ENCODE measurements around the gene ATP6V1G2. TPM values are rescaled to one million over a fixed set of nuclear protein-coding genes. Genes with fewer than 3 reads are reported as not detected.

ATP6V1G2 gene
- polyA plus RNA-seq, 12 donors: 3.3 to 6.6 (median 4.1) TPM; not detected in 2

Other genes with a start within 250 kb of the ATP6V1G2 start
- gene HLA-B, start 189.4 kb downstream of the ATP6V1G2 start, polyA plus RNA-seq (ENCODE audit: insufficient read length in 12 of 12): 100 to 1,000 TPM in 11 of 12 donors, not detected in 1; 106 to 262 (median 145) TPM
- 10 to 100 TPM in 2 of 12 donors, 1 to 10 TPM in 9, not detected in 1; 2.8 to 12.5 (median 7.0) TPM for gene MICA, start 143.0 kb downstream of the ATP6V1G2 start, polyA plus RNA-seq (ENCODE audit: insufficient read length in 12 of 12)
- 1 to 10 TPM in 2 of 12 donors, under 1 TPM in 8, not detected in 2; 0.37 to 1.9 (median 0.78) TPM for gene MICB, start 48.5 kb downstream of the ATP6V1G2 start, polyA plus RNA-seq (ENCODE audit: insufficient read length in 12 of 12)
- gene MCCD1, start 17.6 kb downstream of the ATP6V1G2 start, polyA plus RNA-seq (ENCODE audit: insufficient read length in 12 of 12): not detected
- 100 to 1,000 TPM in 11 of 12 donors, not detected in 1; 312 to 457 (median 352) TPM for gene DDX39B, start 4.6 kb downstream of the ATP6V1G2 start, polyA plus RNA-seq (ENCODE audit: insufficient read length in 12 of 12)
- 10 to 100 TPM in 11 of 12 donors, not detected in 1; 11.4 to 23.7 (median 14.1) TPM for gene NFKBIL1, start 1.0 kb upstream of the ATP6V1G2 start, polyA plus RNA-seq (ENCODE audit: insufficient read length in 12 of 12)
- 1 to 10 TPM in 1 of 12 donors, under 1 TPM in 5, not detected in 6; 0.13 to 2.6 (median 0.33) TPM for gene LTA, start 25.7 kb upstream of the ATP6V1G2 start, polyA plus RNA-seq (ENCODE audit: insufficient read length in 12 of 12)
- 1 to 10 TPM in 1 of 12 donors, under 1 TPM in 8, not detected in 3; 0.11 to 1.5 (median 0.33) TPM for gene TNF, start 29.0 kb upstream of the ATP6V1G2 start, polyA plus RNA-seq (ENCODE audit: insufficient read length in 12 of 12)
- 10 to 100 TPM in 1 of 12 donors, 1 to 10 TPM in 7, under 1 TPM in 2, not detected in 2; 0.57 to 23.4 (median 1.3) TPM for gene LTB, start 35.8 kb upstream of the ATP6V1G2 start, polyA plus RNA-seq (ENCODE audit: insufficient read length in 12 of 12)
- gene LST1, start 39.7 kb upstream of the ATP6V1G2 start, polyA plus RNA-seq (ENCODE audit: insufficient read length in 12 of 12): 10 to 100 TPM in 2 of 12 donors, 1 to 10 TPM in 8, not detected in 2; 3.9 to 24.6 (median 5.9) TPM
- under 1 TPM in 6 of 12 donors, not detected in 6; 0.22 to 0.63 (median 0.25) TPM for gene NCR3, start 46.4 kb upstream of the ATP6V1G2 start, polyA plus RNA-seq (ENCODE audit: insufficient read length in 12 of 12)
- gene AIF1, start 68.6 kb upstream of the ATP6V1G2 start, polyA plus RNA-seq (ENCODE audit: insufficient read length in 12 of 12): 10 to 100 TPM in 11 of 12 donors, not detected in 1; 12.8 to 39.9 (median 18.8) TPM
- 100 to 1,000 TPM; 104 to 352 (median 123) TPM for gene PRRC2A, start 74.1 kb upstream of the ATP6V1G2 start, polyA plus RNA-seq (ENCODE audit: insufficient read length in 12 of 12)
- 100 to 1,000 TPM in 11 of 12 donors, not detected in 1; 153 to 248 (median 195) TPM for gene BAG6, start 106.1 kb upstream of the ATP6V1G2 start, polyA plus RNA-seq (ENCODE audit: insufficient read length in 12 of 12)
- gene APOM, start 109.3 kb upstream of the ATP6V1G2 start, polyA plus RNA-seq (ENCODE audit: insufficient read length in 12 of 12): 1 to 10 TPM in 10 of 12 donors, not detected in 2; 3.4 to 9.7 (median 4.8) TPM
- gene C6orf47, start 114.2 kb upstream of the ATP6V1G2 start, polyA plus RNA-seq (ENCODE audit: insufficient read length in 12 of 12): 10 to 100 TPM in 11 of 12 donors, not detected in 1; 10.9 to 15.8 (median 12.5) TPM
- gene GPANK1, start 118.4 kb upstream of the ATP6V1G2 start, polyA plus RNA-seq (ENCODE audit: insufficient read length in 12 of 12): 10 to 100 TPM in 11 of 12 donors, not detected in 1; 12.1 to 25.8 (median 13.5) TPM
- 100 to 1,000 TPM in 11 of 12 donors, not detected in 1; 121 to 202 (median 144) TPM for gene CSNK2B, start 119.5 kb upstream of the ATP6V1G2 start, polyA plus RNA-seq (ENCODE audit: insufficient read length in 12 of 12)
- gene LY6G5B, start 123.4 kb upstream of the ATP6V1G2 start, polyA plus RNA-seq (ENCODE audit: insufficient read length in 12 of 12): 10 to 100 TPM in 9 of 12 donors, 1 to 10 TPM in 2, not detected in 1; 6.1 to 27.9 (median 14.2) TPM
- gene LY6G5C, start 134.5 kb upstream of the ATP6V1G2 start, polyA plus RNA-seq (ENCODE audit: insufficient read length in 12 of 12): 1 to 10 TPM in 10 of 12 donors, not detected in 2; 1.2 to 6.4 (median 3.2) TPM
- 10 to 100 TPM in 11 of 12 donors, not detected in 1; 35.4 to 54.1 (median 43.1) TPM for gene ABHD16A, start 156.7 kb upstream of the ATP6V1G2 start, polyA plus RNA-seq (ENCODE audit: insufficient read length in 12 of 12)
- under 1 TPM in 1 of 12 donors, not detected in 11; 0.27 TPM for gene LY6G6F, start 160.3 kb upstream of the ATP6V1G2 start, polyA plus RNA-seq (ENCODE audit: insufficient read length in 12 of 12)
- 1 to 10 TPM in 1 of 12 donors, under 1 TPM in 5, not detected in 6; 0.50 to 1.1 (median 0.75) TPM for gene LY6G6D, start 168.7 kb upstream of the ATP6V1G2 start, polyA plus RNA-seq (ENCODE audit: insufficient read length in 12 of 12)
- gene LY6G6C, start 175.1 kb upstream of the ATP6V1G2 start, polyA plus RNA-seq (ENCODE audit: insufficient read length in 12 of 12): 1 to 10 TPM in 3 of 12 donors, under 1 TPM in 4, not detected in 5; 0.28 to 6.6 (median 0.63) TPM
- gene MPIG6B, start 176.8 kb upstream of the ATP6V1G2 start, polyA plus RNA-seq (ENCODE audit: insufficient read length in 12 of 12): 1 to 10 TPM in 2 of 12 donors, under 1 TPM in 8, not detected in 2; 0.49 to 1.7 (median 0.63) TPM
- gene DDAH2, start 182.7 kb upstream of the ATP6V1G2 start, polyA plus RNA-seq (ENCODE audit: insufficient read length in 12 of 12): 100 to 1,000 TPM in 8 of 12 donors, 10 to 100 TPM in 3, not detected in 1; 89.7 to 152 (median 108) TPM
- 100 to 1,000 TPM in 11 of 12 donors, not detected in 1; 100 to 194 (median 129) TPM for gene CLIC1, start 189.9 kb upstream of the ATP6V1G2 start, polyA plus RNA-seq (ENCODE audit: insufficient read length in 12 of 12)
- gene MSH5, start 193.4 kb upstream of the ATP6V1G2 start, polyA plus RNA-seq (ENCODE audit: insufficient read length in 12 of 12): 10 to 100 TPM in 6 of 12 donors, 1 to 10 TPM in 5, not detected in 1; 7.4 to 32.2 (median 13.8) TPM
- 10 to 100 TPM in 1 of 12 donors, 1 to 10 TPM in 9, not detected in 2; 1.6 to 10.7 (median 2.4) TPM for gene SAPCD1, start 216.0 kb upstream of the ATP6V1G2 start, polyA plus RNA-seq (ENCODE audit: insufficient read length in 12 of 12)
- gene VWA7, start 230.7 kb upstream of the ATP6V1G2 start, polyA plus RNA-seq (ENCODE audit: insufficient read length in 12 of 12): 1 to 10 TPM in 10 of 12 donors, not detected in 2; 1.1 to 4.1 (median 2.1) TPM
- gene VARS1, start 249.1 kb upstream of the ATP6V1G2 start, polyA plus RNA-seq (ENCODE audit: insufficient read length in 12 of 12): 10 to 100 TPM in 11 of 12 donors, not detected in 1; 38.6 to 60.8 (median 45.0) TPM